Posterior cingulate gyrus (tissue), 11 donors: ENCODE results near the gene ASPDH.

Experiments
- DNase-seq, 10 donors: peaks; one replicate each; pipeline versions ENCODE4 v3.0.0 to v3.0.0-alpha.2; 2020 to 2021; ENCODE audit warnings: mixed read lengths in 3 of 10
- intact Hi-C: fragments of 100-400 bp; cut with DNase I; formaldehyde crosslinking; loops from one replicate; pipeline ENCODE4 v1.15.1; 2023

The ASPDH gene

GRCh38 chr19:50500753-50501151, 13.0 kb downstream of the ASPDH start:
- DNase-seq: peak in 4 of 10 donors; percentile 4 to 74 (median 64)
- intact Hi-C loops: no loop called here

- peak in 5 of 10 donors; percentile 18 to 93 (median 67) for DNase-seq
- intact Hi-C loops: no loop called here
These were observed 13.5 kb downstream of the ASPDH start for GRCh38 chr19:50500060-50500752.

GRCh38 chr19:50498219-50499056, 15.3 kb downstream of the ASPDH start:
- intact Hi-C loops: loop anchor here (10.0 kb wide), 1 partner anchor 46 kb away; no protein-coding TSS in a partner anchor
- no peak for DNase-seq

- DNase-seq: peak in 3 of 10 donors; percentile 4 to 80 (median 75)
- intact Hi-C loops: loop anchor here (10.0 kb wide), 1 partner anchor 48 kb away; no protein-coding TSS in a partner anchor
These were observed 16.7 kb downstream of the ASPDH start for GRCh38 chr19:50497022-50497405.

GRCh38 chr19:50496189-50497021, 17.3 kb downstream of the ASPDH start:
- intact Hi-C loops: loop anchor here (10.0 kb wide), 1 partner anchor 48 kb away; no protein-coding TSS in a partner anchor
- peak; percentile 83 to 99 (median 90) for DNase-seq

GRCh38 chr19:50495020-50495531, 18.6 kb downstream of the ASPDH start:
- intact Hi-C loops: loop anchor here (10.0 kb wide), 1 partner anchor 50 kb away; no protein-coding TSS in a partner anchor
- DNase-seq: no peak

- peak in 2 of 10 donors; percentile 6 to 47 for DNase-seq
- intact Hi-C loops: loop anchor here (10.0 kb wide), 1 partner anchor 50 kb away; no protein-coding TSS in a partner anchor
These were observed 19.3 kb downstream of the ASPDH start for GRCh38 chr19:50494186-50495019.

- intact Hi-C loops: loop anchor here (10.0 kb wide), 1 partner anchor 52 kb away; no protein-coding TSS in a partner anchor
- peak in 3 of 10 donors; percentile 6 to 57 (median 35) for DNase-seq
These were observed 20.5 kb downstream of the ASPDH start for GRCh38 chr19:50493171-50493570.

- DNase-seq: peak in 3 of 10 donors; percentile 2 to 84 (median 52)
- intact Hi-C loops: loop anchor here (10.0 kb wide), 1 partner anchor 52 kb away; no protein-coding TSS in a partner anchor
These were observed 21.2 kb downstream of the ASPDH start for GRCh38 chr19:50492303-50493052.

GRCh38 chr19:50490991-50491472, 22.7 kb downstream of the ASPDH start:
- intact Hi-C loops: loop anchor here (10.0 kb wide), 1 partner anchor 54 kb away; no protein-coding TSS in a partner anchor
- peak in 3 of 10 donors; percentile 20 to 84 (median 66) for DNase-seq

GRCh38 chr19:50490411-50490811, 23.3 kb downstream of the ASPDH start:
- intact Hi-C loops: loop anchor here (10.0 kb wide), 1 partner anchor 54 kb away; no protein-coding TSS in a partner anchor
- peak in 4 of 10 donors; percentile 23 to 79 (median 69) for DNase-seq

GRCh38 chr19:50489461-50490011, 24.2 kb downstream of the ASPDH start:
- intact Hi-C loops: loop anchor here (10.0 kb wide), 1 partner anchor 55 kb away; no protein-coding TSS in a partner anchor
- DNase-seq: peak in 3 of 10 donors; percentile 24 to 81 (median 77)

- intact Hi-C loops: no loop called here
- peak in 3 of 10 donors; percentile 4 to 47 (median 24) for DNase-seq
These were observed 25.1 kb downstream of the ASPDH start for GRCh38 chr19:50488389-50489194.

- peak in 3 of 10 donors; percentile 23 to 89 (median 58) for DNase-seq
- intact Hi-C loops: no loop called here
These were observed 26.7 kb downstream of the ASPDH start for GRCh38 chr19:50486823-50487515.

GRCh38 chr19:50485284-50485955, 28.3 kb downstream of the ASPDH start:
- intact Hi-C loops: no loop called here
- peak in 3 of 10 donors; percentile 9 to 62 (median 48) for DNase-seq
